Pancreas (tissue), 10 donors: ENCODE measurements around the gene ATF7IP2. TPM values are rescaled to one million over a fixed set of nuclear protein-coding genes. Genes with fewer than 3 reads are reported as not detected.

Experiments
- ATAC-seq, 4 donors: fragments of 200-7000 bp; cut with Tn5 transposase; one replicate each; pipeline versions ENCODE4 v1.8.0 to v1.9.1; 2020; ENCODE audit warnings: mild to moderate bottlenecking in 4 of 4, moderate library complexity in 4 of 4
- DNase-seq, 6 donors: peaks; one replicate each; pipeline ENCODE4 v3.0.0-alpha.2; 2020
- FAIRE-seq: peaks from 2 replicates; lab custom pipeline; 2012; peaks lifted over from hg19 to GRCh38; lab: Jason Lieb, UNC
- H3K27ac ChIP-seq, 4 donors: fragments of 200-600 bp; sonication (generic); 1 replicate in 3 of 4; 2 replicates in 1 of 4; pipeline versions ENCODE4 v1.5.0 to v1.8.0; 2020
- H3K27me3 ChIP-seq, 4 donors: fragments of 200-600 bp; one replicate each; pipeline ENCODE4 v1.8.0; 2021
- H3K36me3 ChIP-seq, 3 donors: fragments of 200-600 bp; sonication (generic) in 1 of 3; one replicate each; pipeline versions ENCODE4 v1.5.0 to v1.8.0; 2020 to 2021
- H3K4me1 ChIP-seq, 3 donors: fragments of 200-600 bp; one replicate each; pipeline ENCODE4 v1.8.0; 2021
- H3K4me3 ChIP-seq, 4 donors: fragments of 200-600 bp; sonication (generic) in 2 of 4; one replicate each; pipeline versions ENCODE4 v1.5.0 to v1.8.0; 2020 to 2021
- H3K9me3 ChIP-seq, 4 donors: fragments of 200-600 bp; one replicate each; pipeline ENCODE4 v1.8.0; 2021
- CTCF ChIP-seq, 4 donors: fragments of 200-600 bp; sonication (generic) in 3 of 4; IDR thresholded peaks; one replicate each; pipeline versions ENCODE4 v1.5.0 to v1.8.0; 2021; ENCODE audit warnings: antibody characterized with exemption in 4 of 4
- whole genome bisulfite sequencing, 2 donors: extraction: QIAGEN DNeasy Blood & Tissue Kit; methylation state at CpG; one replicate each; pipeline ENCODE4 v1.1.7; 2013; 5-methylcytosine and 5-hydroxymethylcytosine counted together
- intact Hi-C, 3 donors: fragments of 100-400 bp; cut with DNase I; formaldehyde crosslinking; loops; one replicate each; pipeline versions ENCODE4 v1.11.1 to v1.14.2; 2022
- polyA plus RNA-seq, 2 donors: library from polyadenylated mRNA; stranded (reverse); fragments of 200-250 nt; gene quantifications; one replicate each; pipeline ENCODE4 v1.2.3, GENCODE V29; 2013
- total RNA-seq, 6 donors: library from RNA; stranded (reverse); fragmentation: NEBNext Ultra II Directional in 4 of 6; extraction: Animal tissue kit (Norgen Biotek cat#: 25700) in 4 of 6; gene quantifications; one replicate each; pipeline versions ENCODE4 v1.2.1 to v1.2.4, GENCODE V29; 2021 to 2023
- donor health status: healthy with polysubstance abuse.
- donor health status: DM: no; HTN: no; CAD: no; lungs with moderate emphysema.
- donor health status: DM: no; HTN: no; CAD: no.
- donor health status: control.
- donor health status: control.
- donor health status: Bipolar disorder and iron deficiency.
- donor health status: DM: yes; HTN: yes; CAD: no.
- donor health status: DM: no; HTN: no; CAD: no.
- donor health status: DM: no; HTN: no; CAD: no.
- donor health status: DM: yes; HTN: yes; CAD: no.

The ATF7IP2 gene
- total and polyA plus RNA-seq, 8 donors: 11.0 to 37.4 (median 16.6) TPM

GRCh38 chr16:10518479-10519041 is 132.7 kb downstream of the ATF7IP2 start:
- DNase-seq (no peak), FAIRE-seq (no peak), ATAC-seq (no peak)
- H3K4me3 ChIP-seq: no peak overlapping the region
- H3K27me3 ChIP-seq: no peaks in the 10 kb centered on the region
- H3K36me3 ChIP-seq: no peaks in the 10 kb centered on the region
- 87 to 93% methylated on average over 7 of the region's 7 CpGs for WGBS, 2 donors
- intact Hi-C loops: loop anchor here in 1 of 3 donors (5.0 kb wide), 1 partner anchor 219 kb away; no protein-coding TSS in a partner anchor
- no peaks in the 10 kb centered on the region for H3K9me3 ChIP-seq
- peaks cover 0 to 19% (median 15%) of the 10 kb centered on the region in 3 donors for H3K4me1 ChIP-seq
- no peak for TF ChIP-seq CTCF (IDR thresholded peaks at IDR 0.05)
- H3K27ac ChIP-seq: no peak overlapping the region

- TF ChIP-seq CTCF (IDR thresholded peaks at IDR 0.05): no peak
- intact Hi-C loops: loop anchor here in 1 of 3 donors (5.0 kb wide), 1 partner anchor 218 kb away; no protein-coding TSS in a partner anchor
- no peak overlapping the region for H3K27ac ChIP-seq
- no peaks in the 10 kb centered on the region for H3K36me3 ChIP-seq
- no peak overlapping the region for H3K4me3 ChIP-seq
- peaks cover 0 to 16% (median 10%) of the 10 kb centered on the region in 3 donors for H3K4me1 ChIP-seq
- H3K9me3 ChIP-seq: no peaks in the 10 kb centered on the region
- DNase-seq (no peak), ATAC-seq (no peak), FAIRE-seq (no peak)
- no CpG with 5 or more reads among the region's 1 CpG for WGBS, 2 donors
- no peaks in the 10 kb centered on the region for H3K27me3 ChIP-seq
These were observed 133.4 kb downstream of the ATF7IP2 start for GRCh38 chr16:10519297-10519696.

- DNase-seq (no peak), FAIRE-seq (no peak), ATAC-seq (peak; percentile 52 to 82 (median 60))
- intact Hi-C loops: loop anchor here in 2 of 3 donors (5.0 kb wide), 1 partner anchor 217 kb away; no protein-coding TSS in a partner anchor
- TF ChIP-seq CTCF (IDR thresholded peaks at IDR 0.05): no peak
- Histone ChIP-seq H3K27me3 (no peaks in the 10 kb centered on the region), H3K27ac (no peak overlapping the region), H3K36me3 (no peaks in the 10 kb centered on the region), H3K4me1 (peaks cover 0 to 8% (median 3%) of the 10 kb centered on the region in 3 donors), H3K9me3 (no peaks in the 10 kb centered on the region), H3K4me3 (no peak overlapping the region)
- 63 to 70% methylated on average over 10 of the region's 10 CpGs for WGBS, 2 donors
These were observed 134.3 kb downstream of the ATF7IP2 start for GRCh38 chr16:10519929-10520868.

GRCh38 chr16:10520869-10521578 is 135.2 kb downstream of the ATF7IP2 start:
- DNase-seq (no peak), FAIRE-seq (no peak), ATAC-seq (no peak)
- Histone ChIP-seq H3K9me3 (no peaks in the 10 kb centered on the region), H3K27me3 (no peaks in the 10 kb centered on the region), H3K4me1 (peaks cover 0 to 8% (median 0%) of the 10 kb centered on the region in 3 donors), H3K4me3 (no peak overlapping the region), H3K27ac (no peak overlapping the region), H3K36me3 (no peaks in the 10 kb centered on the region)
- WGBS, 2 donors: 74 to 86% methylated on average over 7 of the region's 7 CpGs
- intact Hi-C loops: loop anchor here in 1 of 3 donors (5.0 kb wide), 1 partner anchor 216 kb away; no protein-coding TSS in a partner anchor
- TF ChIP-seq CTCF (IDR thresholded peaks at IDR 0.05): no peak
